H1 (cell line): ENCODE results near the gene MYH6. TPM values are rescaled to one million over a fixed set of nuclear protein-coding genes. Genes with fewer than 3 reads are reported as not detected.

Source experiments
- CTCF ChIA-PET: fragments of 300-600 bp; sonication (Branson Sonifier 250); formaldehyde crosslinking; loops from one replicate; lab custom pipeline; 2021; ENCODE audit not compliant: partially characterized antibody; lab: Charles Lee
- POLR2A ChIA-PET: fragments of 300-600 bp; sonication (Branson Sonifier 250); formaldehyde crosslinking; loops from one replicate; lab custom pipeline; 2021; ENCODE audit warnings: inconsistent platforms; ENCODE audit not compliant: partially characterized antibody; lab: Charles Lee
- DNase-seq, 2 experiments: peaks; one replicate each; pipeline versions ENCODE4 v3.0.0 to v3.0.0-alpha.2; 2010 to 2022; ENCODE audit warnings: low spot score in 2 of 2, low read depth in 1 of 2, mixed read lengths in 1 of 2
- FAIRE-seq: peaks from 2 replicates; lab custom pipeline; 2011; peaks lifted over from hg19 to GRCh38; lab: Jason Lieb, UNC
- H2AFZ ChIP-seq: 2 replicates; pipeline ENCODE4 v1.8.1; 2012; ENCODE audit warnings: low read length, inconsistent platforms
- H2AK5ac ChIP-seq: 2 replicates; pipeline ENCODE4 v1.6.1; 2013; ENCODE audit warnings: low read depth, low read length
- H2BK120ac ChIP-seq: replicated peaks from 2 replicates; pipeline ENCODE3; 2013; ENCODE audit warnings: low read depth, low read length, inconsistent platforms
- H2BK12ac ChIP-seq: 2 replicates; pipeline ENCODE4 v1.6.1; 2013; ENCODE audit warnings: low read depth, low read length
- H2BK15ac ChIP-seq: 2 replicates; pipeline ENCODE4 v1.6.1; 2013; ENCODE audit warnings: low read length
- H2BK20ac ChIP-seq: 2 replicates; pipeline ENCODE4 v1.6.1; 2013; ENCODE audit warnings: low read length
- H2BK5ac ChIP-seq: 2 replicates; pipeline ENCODE4 v1.6.1; 2013; ENCODE audit warnings: low read depth, low read length
- H3K14ac ChIP-seq: 2 replicates; pipeline ENCODE4 v1.6.1; 2013; ENCODE audit warnings: inconsistent platforms; ENCODE audit not compliant: insufficient read length
- H3K18ac ChIP-seq: 2 replicates; pipeline ENCODE4 v1.6.1; 2013; ENCODE audit warnings: low read length; ENCODE audit errors: extremely low read depth
- H3K23ac ChIP-seq: 2 replicates; pipeline ENCODE4 v1.6.1; 2013; ENCODE audit warnings: inconsistent platforms; ENCODE audit not compliant: insufficient read length
- H3K23me2 ChIP-seq: 2 replicates; pipeline ENCODE4 v1.6.1; 2013; ENCODE audit warnings: low read depth, low read length
- H3K27ac ChIP-seq: 2 replicates; pipeline ENCODE4 v1.6.1; 2011; ENCODE audit warnings: low read depth, low read length, inconsistent platforms
- H3K27me3 ChIP-seq, 4 experiments: replicated peaks in 1 of 4; 1 replicate in 1 of 4; 2 replicates in 3 of 4; pipeline versions ENCODE4 v1.6.1 to v1.8.1; 2011 to 2013; ENCODE audit warnings: low read length in 3 of 4, mild to moderate bottlenecking in 3 of 4, inconsistent platforms in 2 of 4, mixed read lengths in 2 of 4, moderate library complexity in 1 of 4; ENCODE audit not compliant: control insufficient read depth in 3 of 4, insufficient read depth in 3 of 4; ENCODE audit errors: extremely low read depth in 1 of 4
- H3K36me3 ChIP-seq, 4 experiments: 2 replicates each; pipeline versions ENCODE4 v1.6.1 to v1.8.1; 2011 to 2013; ENCODE audit warnings: mild to moderate bottlenecking in 4 of 4, low read length in 3 of 4, moderate library complexity in 2 of 4, control low read depth in 1 of 4, inconsistent platforms in 1 of 4; ENCODE audit not compliant: insufficient read depth in 4 of 4, control insufficient read depth in 2 of 4
- H3K4ac ChIP-seq: replicated peaks from 2 replicates; pipeline ENCODE3; 2013; ENCODE audit warnings: low read length, low read depth, mixed read lengths, inconsistent platforms; ENCODE audit not compliant: insufficient read length
- H3K4me1 ChIP-seq, 4 experiments: replicated peaks in 1 of 4; 1 replicate in 1 of 4; 2 replicates in 3 of 4; pipeline versions ENCODE4 v1.6.1 to v1.8.1; 2011 to 2013; ENCODE audit warnings: low read length in 3 of 4, inconsistent platforms in 2 of 4, mixed read lengths in 1 of 4; ENCODE audit not compliant: insufficient read depth in 4 of 4, control insufficient read depth in 3 of 4
- H3K4me2 ChIP-seq, 2 experiments: 2 replicates each; pipeline versions ENCODE4 v1.6.1 to v1.8.1; 2011 to 2013; ENCODE audit warnings: low read depth in 2 of 2, low read length in 2 of 2, control low read depth in 1 of 2, inconsistent platforms in 1 of 2, mild to moderate bottlenecking in 1 of 2; ENCODE audit not compliant: insufficient read depth in 1 of 2
- H3K4me3 ChIP-seq, 4 experiments: fragments of 200-600, 300-600 bp in 1 of 4; sonication (generic), shearing (Covaris generic), sonication (Bioruptor Twin) in 1 of 4; 2 replicates each; pipeline versions ENCODE4 v1.5.1 to v1.8.1; 2011 to 2016; ENCODE audit warnings: low read length in 4 of 4, low read depth in 3 of 4, control low read depth in 2 of 4, inconsistent platforms in 2 of 4, mild to moderate bottlenecking in 2 of 4, mixed read lengths in 1 of 4, moderate library complexity in 1 of 4; ENCODE audit not compliant: insufficient read depth in 2 of 4; ENCODE audit errors: extremely low read depth in 1 of 4
- H3K56ac ChIP-seq: replicated peaks from 2 replicates; pipeline ENCODE3; 2013; ENCODE audit warnings: low read depth, mild to moderate bottlenecking, mixed read lengths, low read length, inconsistent platforms; ENCODE audit not compliant: insufficient read length
- H3K79me1 ChIP-seq: 2 replicates; pipeline ENCODE4 v1.6.1; 2013; ENCODE audit warnings: low read depth, low read length, control low read depth
- H3K79me2 ChIP-seq, 2 experiments: 2 replicates each; pipeline versions ENCODE4 v1.6.1 to v1.8.1; 2012 to 2013; ENCODE audit warnings: low read length in 2 of 2, mild to moderate bottlenecking in 2 of 2, inconsistent platforms in 1 of 2; ENCODE audit not compliant: insufficient read depth in 2 of 2, control insufficient read depth in 1 of 2
- H3K9ac ChIP-seq, 4 experiments: replicated peaks in 1 of 4; 1 replicate in 1 of 4; 2 replicates in 3 of 4; pipeline versions ENCODE4 v1.6.1 to v1.8.1; 2011 to 2013; ENCODE audit warnings: low read depth in 3 of 4, low read length in 3 of 4, control low read depth in 2 of 4, mild to moderate bottlenecking in 2 of 4, moderate library complexity in 2 of 4, inconsistent platforms in 1 of 4; ENCODE audit errors: extremely low read depth in 1 of 4
- H3K9me3 ChIP-seq, 2 experiments: 2 replicates each; pipeline versions ENCODE4 v1.6.1 to v1.8.1; 2012 to 2013; ENCODE audit warnings: mild to moderate bottlenecking in 2 of 2, moderate library complexity in 2 of 2, control low read depth in 1 of 2, inconsistent platforms in 1 of 2, low read depth in 1 of 2, low read length in 1 of 2, mixed read lengths in 1 of 2; ENCODE audit not compliant: insufficient read depth in 2 of 2
- H4K20me1 ChIP-seq, 2 experiments: replicated peaks in 1 of 2; 2 replicates each; pipeline versions ENCODE3 to v1.8.1; 2011 to 2013; ENCODE audit warnings: inconsistent platforms in 2 of 2, low read length in 2 of 2, mild to moderate bottlenecking in 1 of 2; ENCODE audit not compliant: insufficient read depth in 2 of 2, control insufficient read depth in 1 of 2
- H4K5ac ChIP-seq: 2 replicates; pipeline ENCODE4 v1.6.1; 2013; ENCODE audit warnings: low read length, low read depth, mixed read lengths, inconsistent platforms; ENCODE audit not compliant: insufficient read length
- H4K8ac ChIP-seq: 2 replicates; pipeline ENCODE4 v1.8.0; 2013; ENCODE audit warnings: mild to moderate bottlenecking, moderate library complexity, low read length, inconsistent platforms; ENCODE audit not compliant: insufficient read depth; ENCODE audit errors: extremely low read depth
- H4K91ac ChIP-seq: replicated peaks from 2 replicates; pipeline ENCODE3; 2013; ENCODE audit warnings: low read length, mixed read lengths, inconsistent platforms; ENCODE audit not compliant: insufficient read length
- GABPA ChIP-seq: IDR thresholded peaks from 2 replicates; pipeline ENCODE4 v1.6.1; 2011; ENCODE audit warnings: mild to moderate bottlenecking, low read length, moderate library complexity, borderline replicate concordance; ENCODE audit not compliant: insufficient read depth
- RFX5 ChIP-seq: IDR thresholded peaks from 2 replicates; pipeline ENCODE4 v1.6.1; 2011; ENCODE audit warnings: low read depth, low read length, improper control_type of control experiment, borderline replicate concordance
- SIN3A ChIP-seq, 2 experiments: IDR thresholded peaks in 1 of 2; conservative IDR thresholded peaks in 1 of 2; 2 replicates each; pipeline ENCODE4 v1.6.1; 2011 to 2012; ENCODE audit warnings: low read length in 2 of 2, improper control_type of control experiment in 1 of 2, low read depth in 1 of 2, mild to moderate bottlenecking in 1 of 2
- WGBS, 2 experiments: shearing (Covaris generic) in 1 of 2; methylation state at CpG; one replicate each; pipeline versions ENCODE4 v1.1.6 to v1.1.7; 2013 to 2015; ENCODE audit warnings: low lambda C conversion rate in 2 of 2, mixed read lengths in 2 of 2, inconsistent platforms in 1 of 2, low coverage in 1 of 2, missing lambda C conversion rate in 1 of 2; ENCODE audit not compliant: insufficient replicate concordance in 2 of 2, insufficient coverage in 1 of 2, insufficient read length in 1 of 2; ENCODE audit errors: extremely low coverage in 1 of 2, missing lambda C conversion rate in 1 of 2; 5-methylcytosine and 5-hydroxymethylcytosine counted together
- polyA plus RNA-seq, 7 experiments: library from polyadenylated mRNA; depleted of rRNA in 3 of 7; stranded (reverse) in 5 of 7; unstranded in 2 of 7; fragments of >200 nt in 5 of 7; fragments of 200-250 nt in 2 of 7; gene quantifications; 1 replicate in 5 of 7; 2 replicates in 1 of 7; 4 replicates in 1 of 7; pipeline versions ENCODE4 v1.2.1 to v1.2.3, GENCODE V29; 2011 to 2013; ENCODE audit warnings: missing spikeins in 2 of 7, mixed read lengths in 2 of 7
- total RNA-seq: library from RNA; stranded (reverse); fragmentation: NEBNext Ultra II Directional; extraction: Animal tissue kit (Norgen Biotek cat#: 25700); gene quantifications from 2 replicates; pipeline ENCODE4 v1.2.1, GENCODE V29; 2021

MYH6 gene
- total and polyA plus RNA-seq, 2 of the 8 experiments (the other 6 are each of a cell fraction or from before 2014, with no cell fraction given), result 0.03 TPM; not detected in 1

GRCh38 chr14:23378612-23379220 lies 29.4 kb downstream of the MYH6 start:
- Histone ChIP-seq H3K79me2 (no peaks in the 10 kb centered on the region), H3K18ac (no peak overlapping the region), H4K5ac (no peak overlapping the region), H3K23ac (no peak overlapping the region), H2BK20ac (no peak overlapping the region), H3K9ac (no peak overlapping the region), H3K27me3 (peaks cover 0 to 23% (median 11%) of the 10 kb centered on the region in 4 experiments; a peak in 6 of 7 replicates), H3K4me1 (peaks cover 0 to 12% (median 4%) of the 10 kb centered on the region in 4 experiments; a peak in 3 of 7 replicates), H3K4ac (no peak overlapping the region), H3K56ac (no peak overlapping the region), H2AK5ac (no peak overlapping the region), H4K8ac (no peak overlapping the region), H3K79me1 (no peaks in the 10 kb centered on the region), H2BK5ac (no peak overlapping the region), H3K36me3 (no peaks in the 10 kb centered on the region), H3K27ac (no peak overlapping the region), H3K9me3 (no peaks in the 10 kb centered on the region), H4K91ac (no peak overlapping the region), H3K4me3 (no peak overlapping the region), H2BK12ac (no peak overlapping the region), H2BK120ac (no peak overlapping the region), H3K23me2 (no peaks in the 10 kb centered on the region), H2AFZ (no peak overlapping the region), H4K20me1 (no peaks in the 10 kb centered on the region), H3K4me2 (no peak overlapping the region), H2BK15ac (no peak overlapping the region), H3K14ac (no peak overlapping the region)
- ChIA-PET POLR2A (interaction anchor here (2.9 to 3.3 kb wide), 2 partner anchors 52 to 57 kb away, joined by 10 to 19 read pairs; partner anchors contain the start of gene PABPN1), CTCF (interaction anchor here (1.1 to 15.0 kb wide), 20 partner anchors 10 to 133 kb away, joined by 3 to 333 read pairs (median 9); partner anchors contain the start of genes BCL2L2, EFS, MYH7 and SLC22A17)
- FAIRE-seq (no peak), DNase-seq (no peak)
- TF ChIP-seq RFX5 (no peak), GABPA (no peak), SIN3A (conservative IDR thresholded peaks at IDR 0.05 in 1 of 2, IDR thresholded peaks at IDR 0.05 in 1 of 2; ENCODE audit: low read depth in 1 of 2, low read length in 2 of 2) (no peak)
- WGBS, 2 experiments, result 83% methylated on average over 11 of the region's 11 CpGs; no CpG with 5 or more reads in 1 of the 2 experiments
